GM10266 (cell line): ENCODE data around the gene SUSD1.

ENCODE experiments used
- DNase-seq: peaks from one replicate; pipeline ENCODE4 v3.0.0; 2012; ENCODE audit errors: extremely low spot score
- CTCF ChIP-seq: IDR thresholded peaks from 2 replicates; pipeline ENCODE4 v1.5.1; 2012; ENCODE audit warnings: mild to moderate bottlenecking, low read depth; ENCODE audit not compliant: control insufficient read depth, insufficient read depth; ENCODE audit errors: missing control alignments

Gene SUSD1

GRCh38 chr9:112174965-112175795 is at the start of gene SUSD1:
Gene SUSD1 (minus strand): TSS chr9:112175297. CDS start chr9:112175235, 62 bp downstream.
- no peak for TF ChIP-seq CTCF
- peak; percentile 80 for DNase-seq

GRCh38 chr9:112224401-112225289 is 49.5 kb upstream of the SUSD1 start:
- no peak for DNase-seq

GRCh38 chr9:112218908-112219307 is 43.8 kb upstream of the SUSD1 start:
- TF ChIP-seq CTCF: no peak
- peak; percentile 51 for DNase-seq

More at GRCh38 chr9:112224401-112225289, 49.5 kb upstream of the SUSD1 start:
- no peak for TF ChIP-seq CTCF

GRCh38 chr9:112212926-112213325 is 37.8 kb upstream of the SUSD1 start:
- no peak for DNase-seq

GRCh38 chr9:112207451-112207850 is 32.4 kb upstream of the SUSD1 start:
- no peak for DNase-seq

More at GRCh38 chr9:112212926-112213325, 37.8 kb upstream of the SUSD1 start:
- no peak for TF ChIP-seq CTCF

GRCh38 chr9:112203536-112203935 is 28.4 kb upstream of the SUSD1 start:
- no peak for DNase-seq
- TF ChIP-seq CTCF: no peak

More at GRCh38 chr9:112207451-112207850, 32.4 kb upstream of the SUSD1 start:
- TF ChIP-seq CTCF: no peak

- TF ChIP-seq CTCF: no peak
- no peak for DNase-seq
Measured at GRCh38 chr9:112200711-112201110, 25.6 kb upstream of the SUSD1 start.
